IPS DF 19.7 (cell line): Measurements from ENCODE around the gene IFNGR1.
A peak's percentile ranks its signal among the peaks of the same experiment; 100 is the strongest.
"Not testable (repeated sequence)": the region's sequence is repeated elsewhere in the genome, so short reads cannot be mapped to it uniquely, and the experiment has no call there.

Source experiments
- DNase-seq: peaks from one replicate; pipeline ENCODE4 v3.0.0-alpha.2; 2013; ENCODE audit warnings: low read depth, low spot score

The IFNGR1 gene

DNA sequence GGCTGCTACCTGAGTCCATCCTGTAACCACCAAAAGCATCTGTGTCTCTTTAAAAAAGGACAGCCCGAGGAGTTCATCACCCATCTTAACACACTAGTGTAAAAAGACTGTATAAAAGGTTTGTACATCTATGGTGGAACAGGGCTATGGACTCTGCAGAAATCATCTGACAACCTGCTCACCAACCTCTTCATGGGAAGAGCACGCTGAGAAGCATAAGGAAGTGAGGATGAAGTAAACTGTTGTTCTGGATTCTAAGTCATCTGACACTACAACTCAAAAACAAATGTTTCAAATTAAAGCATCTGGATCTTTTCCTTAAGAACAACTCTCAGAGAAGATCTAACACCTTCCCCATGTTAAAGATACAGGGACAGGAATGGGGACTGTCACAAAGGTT is 5.4 kb downstream of the IFNGR1 start:
- DNase-seq = no peak

DNA sequence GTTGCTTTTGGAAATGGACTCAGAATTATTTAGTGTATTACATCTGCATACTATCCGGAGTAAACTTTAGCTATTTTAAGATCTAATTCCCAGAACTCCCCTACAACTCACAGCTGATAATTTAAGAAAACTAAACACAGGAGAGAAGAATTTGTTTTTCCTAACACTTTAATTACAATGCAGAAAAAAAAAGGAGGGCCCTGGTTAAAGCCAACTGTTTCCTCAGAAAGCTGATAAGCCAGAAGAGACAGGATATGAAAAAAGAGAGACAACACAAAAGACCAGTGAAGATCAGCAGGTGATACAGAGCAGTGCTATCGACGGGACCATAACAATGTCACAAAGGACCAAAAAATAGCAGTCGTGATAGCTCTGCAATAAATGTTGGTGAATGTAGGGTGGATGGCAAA is 5.8 kb downstream of the IFNGR1 start:
- no peak for DNase-seq

DNA sequence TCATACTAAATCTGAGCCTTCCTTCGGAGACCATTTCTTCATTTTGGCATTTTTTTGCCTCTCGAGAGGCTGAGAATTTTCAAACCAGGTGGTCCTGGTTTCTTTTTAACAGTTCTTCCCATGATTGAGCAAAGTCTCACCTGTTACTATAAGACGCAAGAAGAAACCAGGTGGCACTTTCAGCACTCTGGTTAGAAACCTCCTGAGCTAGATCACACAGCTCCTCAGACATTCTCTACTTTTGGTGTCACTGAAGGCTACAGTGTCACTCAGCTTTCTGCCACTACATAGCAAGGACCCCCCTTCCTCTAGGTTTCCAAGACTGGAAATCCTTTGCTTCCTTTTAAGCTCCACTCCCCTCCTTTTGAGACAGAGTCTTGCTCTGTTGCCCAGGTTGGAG is 7.3 kb downstream of the IFNGR1 start:
- no peak for DNase-seq

DNA sequence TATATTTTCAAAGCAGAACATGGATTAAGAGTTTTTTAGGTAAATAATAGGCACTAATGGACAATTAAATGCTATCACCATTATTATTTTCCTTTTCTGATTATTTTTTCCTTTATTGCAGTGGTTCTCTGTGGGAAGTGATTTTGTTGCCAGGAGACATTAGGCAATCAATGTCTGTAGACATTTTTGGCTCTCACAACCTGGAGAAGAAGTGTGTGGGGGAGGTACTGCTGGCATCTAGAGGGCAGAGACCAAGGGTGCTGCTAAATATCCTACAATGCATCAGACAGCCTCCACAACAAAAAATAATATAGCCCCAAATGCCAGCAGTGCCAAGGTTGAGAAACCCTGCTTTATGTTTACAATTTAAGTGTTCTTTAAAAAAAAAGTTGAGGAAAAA is 8.3 kb downstream of the IFNGR1 start:
- no peak for DNase-seq

DNA sequence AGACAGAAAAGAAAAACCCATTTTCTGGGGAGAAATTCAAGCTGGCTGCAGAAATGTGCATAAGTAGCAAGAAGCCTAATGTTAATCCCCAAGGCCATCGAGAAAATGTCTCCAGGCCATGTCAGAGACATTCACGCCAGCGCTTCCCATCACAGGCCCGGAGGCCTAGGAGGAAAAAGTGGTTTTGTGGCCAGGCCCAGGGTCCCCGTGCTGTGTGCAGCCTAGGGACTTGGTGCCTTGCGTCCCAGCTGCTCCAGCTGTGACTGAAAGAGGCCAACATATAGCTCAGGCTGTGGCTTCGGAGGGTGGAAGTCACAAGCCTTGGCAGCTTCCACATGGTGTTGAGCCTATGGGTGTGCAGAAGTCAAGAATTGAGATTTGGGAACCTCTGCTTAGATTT is 10.9 kb downstream of the IFNGR1 start:
- DNase-seq = no peak

DNA sequence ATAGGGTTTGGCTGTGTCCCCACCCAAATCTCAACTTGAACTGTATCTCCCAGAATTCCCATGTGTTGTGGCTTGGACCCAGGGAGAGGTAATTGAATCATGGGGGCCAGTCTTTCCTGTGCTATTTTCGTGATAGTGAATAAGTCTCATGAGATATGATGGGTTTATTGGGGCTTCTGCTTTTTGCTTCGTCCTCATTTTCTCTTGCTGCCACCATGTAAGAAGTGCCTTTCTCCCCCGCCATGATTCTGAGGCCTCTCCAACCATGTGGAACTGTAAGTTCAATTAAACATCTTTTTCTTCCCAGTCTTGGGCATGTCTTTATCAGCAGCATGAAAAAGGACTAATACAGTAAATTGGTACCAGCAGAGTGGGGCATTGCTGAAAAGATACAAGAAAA is 11.7 kb downstream of the IFNGR1 start:
- DNase-seq = not testable (repeated sequence)

DNA sequence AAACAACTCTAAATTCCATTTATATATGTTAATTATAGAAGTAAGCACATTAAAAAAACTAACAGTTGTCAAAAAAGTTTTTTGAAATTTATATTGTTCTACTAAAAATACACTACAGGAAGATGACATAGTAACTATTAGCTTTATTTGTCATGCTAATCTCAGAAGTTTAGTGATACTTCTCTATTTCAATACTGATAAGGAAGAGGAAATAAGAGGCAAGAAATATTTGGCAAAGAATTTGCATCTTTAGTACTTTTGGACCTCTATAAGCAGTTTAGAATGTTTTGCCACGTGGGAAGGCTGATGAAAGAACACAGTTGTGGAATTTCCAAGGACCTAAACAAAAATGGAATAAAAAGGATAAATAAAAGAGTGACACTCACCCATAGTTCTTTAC is 12.6 kb downstream of the IFNGR1 start:
- no peak for DNase-seq

DNA sequence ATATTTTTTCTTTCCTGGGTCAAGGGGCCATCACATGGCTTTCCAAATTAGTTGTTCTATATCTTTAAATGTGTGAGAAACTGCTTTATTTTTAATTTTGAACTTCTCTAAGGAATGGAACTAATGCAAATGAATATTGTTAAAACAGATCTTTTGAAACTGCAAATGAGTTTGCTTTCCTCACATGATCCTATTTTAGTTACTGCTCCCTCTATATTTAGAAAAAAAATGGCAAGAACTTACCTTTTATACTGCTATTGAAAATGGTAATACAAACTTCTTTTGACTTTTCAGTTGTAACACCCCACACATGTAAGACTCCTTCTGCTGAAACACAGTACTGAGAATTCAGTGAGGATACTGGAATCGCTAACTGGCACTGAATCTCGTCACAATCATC is 15.9 kb downstream of the IFNGR1 start:
- no peak for DNase-seq

DNA sequence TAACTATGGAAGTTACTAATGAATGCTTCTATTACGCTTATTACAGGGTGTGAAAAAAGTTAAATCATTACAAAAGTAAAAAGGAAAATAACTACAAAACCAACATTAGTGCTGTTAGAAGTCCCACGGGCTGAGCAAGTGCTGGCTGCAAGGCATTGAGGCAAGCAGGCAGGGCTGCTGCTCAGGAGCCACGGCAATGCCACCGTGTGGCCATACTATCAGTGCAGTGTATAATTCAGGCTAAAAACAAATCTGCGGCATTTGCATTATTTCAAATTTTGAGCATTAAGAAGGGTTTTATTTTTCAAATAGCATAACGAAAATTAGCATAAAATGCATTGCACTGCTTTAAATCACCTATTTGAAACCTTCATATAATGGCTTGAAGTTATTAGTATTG is 17.1 kb downstream of the IFNGR1 start:
- no peak for DNase-seq

DNA sequence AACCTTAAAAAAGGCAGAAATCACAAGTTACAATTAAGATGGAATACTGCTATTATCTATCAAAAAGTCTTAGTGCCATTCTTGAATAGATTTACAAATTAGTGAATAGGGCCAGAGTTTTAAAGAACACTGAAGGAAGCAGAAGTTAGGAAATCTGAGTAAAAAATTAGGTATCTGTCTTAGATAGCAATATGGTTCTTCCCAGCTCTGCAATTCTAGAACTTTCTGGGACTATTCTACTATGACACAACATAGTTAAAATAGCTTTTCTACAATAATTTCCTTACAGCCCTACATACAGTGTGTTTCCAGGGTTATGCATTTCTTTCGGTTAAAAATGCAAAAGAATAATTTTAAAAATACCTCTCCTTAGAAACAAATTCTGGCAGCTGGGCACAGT is 18.2 kb downstream of the IFNGR1 start:
- no peak for DNase-seq

DNA sequence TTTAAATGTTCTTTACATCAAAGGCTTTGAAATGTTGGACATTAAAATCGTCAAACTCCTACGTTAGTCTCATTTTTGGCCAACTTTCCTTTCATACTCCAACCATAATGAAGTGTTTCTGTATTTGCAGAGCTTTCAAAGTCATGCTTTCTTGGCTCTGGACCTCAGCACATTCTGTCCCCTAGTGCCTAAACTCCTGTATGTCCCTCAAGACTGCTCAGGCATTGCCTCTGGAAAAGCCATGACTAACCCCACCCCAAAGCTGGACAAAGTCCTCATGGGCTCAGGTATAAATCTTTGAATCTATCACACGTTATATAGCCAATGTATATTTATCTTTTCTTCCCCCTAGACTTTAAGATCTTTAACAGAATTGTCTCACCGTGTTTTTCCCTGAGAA is 18.9 kb downstream of the IFNGR1 start:
- no peak for DNase-seq

DNA sequence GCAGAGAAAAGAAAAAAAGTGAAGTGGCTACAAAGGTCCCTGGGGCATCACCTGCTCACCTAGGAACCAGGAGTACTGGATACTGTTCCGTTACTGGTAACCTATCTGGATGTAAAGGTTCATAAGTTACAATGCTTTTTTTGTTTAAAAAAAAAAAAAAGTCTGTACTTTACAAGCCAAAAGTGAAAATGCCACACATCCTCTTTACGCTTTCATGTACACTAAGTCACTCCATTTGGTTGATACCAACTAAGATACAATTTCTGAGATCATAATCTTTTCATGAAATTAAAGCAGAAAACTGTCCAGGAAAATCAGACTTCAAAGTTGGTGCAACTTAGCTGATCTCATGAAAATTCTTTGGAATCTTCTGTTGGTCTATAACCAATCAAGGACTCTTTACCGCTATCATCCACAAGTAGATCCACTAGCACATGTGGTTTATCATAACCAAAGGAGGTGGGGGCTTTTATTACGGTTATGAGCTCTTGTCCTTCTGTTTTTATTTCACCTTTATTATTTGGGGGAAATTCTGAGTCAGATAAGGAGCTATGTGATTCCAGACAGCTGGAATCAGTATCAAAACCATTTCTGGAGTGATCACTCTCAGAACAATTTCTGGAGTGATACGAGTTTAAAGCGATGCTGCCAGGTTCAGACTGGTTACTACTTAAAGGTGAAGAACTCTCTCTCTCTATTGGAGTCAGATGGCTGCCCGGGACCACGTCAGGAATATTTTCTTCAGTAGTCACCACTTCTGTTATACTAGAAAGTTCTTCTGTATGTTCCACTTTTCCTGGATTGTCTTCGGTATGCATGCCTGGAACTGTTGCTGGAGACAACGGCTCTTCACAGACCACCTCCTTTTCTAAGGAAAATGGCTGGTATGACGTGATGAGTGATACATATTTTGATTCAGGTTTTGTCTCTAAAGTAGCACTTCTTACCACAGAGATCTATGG is 21.2 kb downstream of the IFNGR1 start:
- no peak for DNase-seq

DNA sequence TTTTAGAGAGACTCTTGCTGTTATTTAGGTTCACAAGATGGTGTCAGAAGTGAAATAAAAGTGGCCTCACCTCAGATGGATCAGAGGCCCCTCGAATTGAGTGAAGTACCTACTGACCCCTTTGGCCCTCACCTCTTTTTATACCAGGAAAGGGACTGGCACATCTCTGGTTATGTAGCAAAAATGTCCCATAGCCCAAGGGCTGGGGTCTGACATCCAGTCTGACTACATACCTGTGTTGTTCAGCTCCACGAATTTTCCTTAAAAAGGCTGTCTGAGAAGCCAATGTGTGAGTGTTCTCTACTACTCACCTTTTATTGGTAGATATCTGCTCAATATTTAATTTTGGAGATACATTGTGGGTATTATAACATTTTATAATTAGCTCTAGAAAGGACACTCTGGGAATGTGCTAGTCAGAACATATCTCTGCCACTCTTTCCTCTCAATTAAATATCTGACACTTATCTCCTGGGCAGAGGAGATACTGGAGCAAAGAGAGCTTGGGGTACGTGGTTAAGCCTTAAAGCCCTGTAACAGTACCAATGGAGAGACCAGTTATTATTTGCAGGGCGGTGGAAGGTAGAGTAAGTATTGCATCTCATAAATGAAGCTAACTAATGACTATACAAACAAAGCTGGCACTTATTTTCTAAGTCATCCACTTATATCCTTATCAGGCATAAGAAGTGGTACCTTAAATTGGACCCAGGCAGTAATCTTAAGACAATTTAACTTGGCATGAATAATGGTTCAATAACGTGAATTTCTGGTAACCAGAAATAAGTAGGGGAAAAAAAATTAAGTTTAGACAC is 25.7 kb downstream of the IFNGR1 start:
- DNase-seq = no peak

DNA sequence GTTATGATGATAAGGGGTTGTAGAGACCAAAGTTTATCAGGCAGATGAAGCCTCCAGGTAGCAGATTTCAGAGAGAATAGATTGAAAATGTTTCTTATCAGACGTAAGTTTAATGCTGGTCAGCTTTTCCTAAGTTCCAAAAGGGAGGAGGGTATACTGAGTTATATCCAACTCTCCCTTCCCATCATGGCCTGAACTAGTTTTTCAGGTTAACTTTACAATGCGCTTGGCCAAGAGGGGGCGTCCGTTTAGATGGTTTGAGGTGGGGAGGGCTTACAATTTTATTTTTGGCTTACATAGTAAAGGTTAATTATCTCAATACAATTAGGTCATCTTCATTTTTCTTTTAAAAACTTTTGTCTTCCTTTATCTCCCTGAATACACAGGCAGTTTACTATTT is 26.4 kb downstream of the IFNGR1 start:
- no peak for DNase-seq

DNA sequence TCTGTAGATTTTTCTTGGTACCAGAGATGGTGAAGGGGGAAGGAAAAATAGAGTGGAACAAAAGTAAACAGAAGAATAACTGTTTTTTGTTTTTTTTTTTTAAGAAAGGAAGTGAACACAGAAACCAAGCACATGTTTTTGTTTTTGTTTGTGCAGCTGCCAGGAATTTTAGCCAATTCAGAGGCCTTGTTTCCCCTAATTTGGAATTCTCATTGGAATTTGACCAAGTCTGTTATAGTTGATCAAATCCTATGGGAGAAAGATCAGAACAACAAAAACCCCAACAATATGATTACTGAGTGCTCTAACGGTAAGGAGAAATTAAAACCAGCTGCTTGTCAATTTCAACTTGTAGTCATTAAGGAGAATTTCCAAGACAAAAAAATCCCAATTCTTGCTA is 27.5 kb downstream of the IFNGR1 start:
- no peak for DNase-seq

DNA sequence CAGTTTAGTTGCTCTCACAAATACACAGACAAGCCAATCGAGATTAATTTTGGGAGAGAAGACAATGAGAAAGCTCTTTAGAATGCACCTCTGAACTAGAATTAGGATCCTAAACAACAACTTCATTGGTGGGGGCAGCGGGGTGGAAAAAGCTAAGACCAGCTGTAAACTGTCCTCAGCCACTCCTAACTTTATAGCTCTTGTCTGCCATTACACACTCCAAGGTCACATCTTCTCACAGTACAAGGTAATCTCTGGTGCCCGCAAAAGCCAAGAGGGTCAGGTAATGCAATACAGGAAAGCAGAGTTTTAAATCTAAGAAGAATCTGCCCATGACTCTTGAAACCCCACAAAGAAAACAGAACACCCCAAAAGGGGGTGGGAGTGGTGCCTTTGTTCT is 27.9 kb downstream of the IFNGR1 start:
- DNase-seq = no peak

DNA sequence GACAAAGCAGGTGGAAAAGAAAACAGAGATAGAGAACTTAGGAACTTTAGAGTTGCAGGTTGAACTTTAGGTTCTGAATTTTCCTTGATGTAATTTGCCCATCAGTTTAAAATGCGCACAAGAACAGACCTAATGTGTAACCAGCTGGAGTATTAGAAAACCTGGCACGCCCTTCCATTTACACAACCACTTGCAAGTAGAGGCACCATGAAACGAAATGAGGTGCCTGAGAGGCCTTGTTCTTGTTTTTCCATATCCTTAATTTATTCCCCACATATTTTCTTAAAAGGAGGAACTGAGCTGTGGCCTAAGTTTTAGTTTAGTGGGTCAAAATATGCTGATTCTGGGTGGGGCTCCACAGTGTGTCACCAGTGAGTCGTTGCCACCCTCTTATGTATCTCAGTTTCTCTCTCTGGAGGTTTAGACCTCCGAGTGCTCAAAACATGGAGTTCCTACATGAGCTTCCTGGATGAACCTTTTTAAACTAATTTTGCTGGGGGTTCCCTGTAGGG is 28.5 kb downstream of the IFNGR1 start:
- DNase-seq = no peak

DNA sequence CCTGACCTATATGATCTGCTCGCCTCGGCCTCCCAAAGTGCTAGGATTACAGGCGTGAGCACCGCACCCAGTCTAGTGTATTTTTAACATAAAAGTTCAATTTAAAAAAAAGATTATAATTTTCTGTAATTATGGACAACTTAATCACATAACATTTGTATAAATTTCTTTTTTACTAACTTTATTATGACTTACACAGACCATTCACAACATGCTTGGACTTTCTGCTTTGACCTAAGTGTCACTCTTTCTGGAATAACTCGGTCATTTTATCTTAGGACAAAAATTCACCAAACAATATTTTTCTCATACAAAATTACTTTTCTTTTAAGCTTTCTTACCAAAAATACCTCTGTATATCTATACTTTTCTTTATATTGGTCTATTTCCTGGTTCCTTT is 30.3 kb downstream of the IFNGR1 start:
- DNase-seq = peak; percentile 47

DNA sequence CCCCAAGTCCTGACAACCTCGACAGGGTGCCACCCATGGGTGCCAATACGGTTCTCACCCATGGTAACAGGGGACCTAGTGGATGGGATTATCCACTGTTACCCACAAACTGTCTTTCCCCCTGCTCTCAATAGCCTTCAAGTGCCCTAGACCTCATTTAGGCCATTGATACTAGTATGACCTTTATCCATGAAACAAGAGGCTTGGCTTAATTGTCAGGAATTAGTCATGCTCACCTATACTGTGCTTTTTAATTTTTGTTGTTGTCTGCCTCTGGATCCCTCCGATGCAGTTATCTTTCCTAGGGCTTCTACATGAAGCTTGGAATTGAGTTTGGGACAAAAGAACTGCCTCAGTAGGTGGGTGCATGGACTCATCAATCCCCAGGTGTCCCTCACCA is 33.9 kb downstream of the IFNGR1 start:
- no peak for DNase-seq

DNA sequence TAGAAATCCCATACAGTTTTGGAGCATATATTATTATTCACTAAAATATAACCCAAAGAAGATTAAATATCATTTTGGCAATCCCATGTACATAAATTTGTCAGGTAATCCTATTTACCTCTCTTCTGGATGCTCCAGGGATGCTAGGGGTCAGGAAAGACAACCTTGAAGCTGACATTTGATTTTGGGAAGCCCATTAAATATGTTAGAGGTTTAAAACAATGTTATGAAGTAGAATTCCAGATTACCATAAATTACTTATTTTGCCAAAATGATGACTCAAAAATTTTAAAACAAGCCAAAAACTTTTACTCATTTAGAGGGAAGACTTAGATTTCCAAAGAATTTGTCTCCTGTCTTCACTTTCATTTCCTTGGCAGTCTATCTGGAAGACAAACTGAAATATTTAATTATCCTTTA is 36.5 kb downstream of the IFNGR1 start:
- no peak for DNase-seq

DNA sequence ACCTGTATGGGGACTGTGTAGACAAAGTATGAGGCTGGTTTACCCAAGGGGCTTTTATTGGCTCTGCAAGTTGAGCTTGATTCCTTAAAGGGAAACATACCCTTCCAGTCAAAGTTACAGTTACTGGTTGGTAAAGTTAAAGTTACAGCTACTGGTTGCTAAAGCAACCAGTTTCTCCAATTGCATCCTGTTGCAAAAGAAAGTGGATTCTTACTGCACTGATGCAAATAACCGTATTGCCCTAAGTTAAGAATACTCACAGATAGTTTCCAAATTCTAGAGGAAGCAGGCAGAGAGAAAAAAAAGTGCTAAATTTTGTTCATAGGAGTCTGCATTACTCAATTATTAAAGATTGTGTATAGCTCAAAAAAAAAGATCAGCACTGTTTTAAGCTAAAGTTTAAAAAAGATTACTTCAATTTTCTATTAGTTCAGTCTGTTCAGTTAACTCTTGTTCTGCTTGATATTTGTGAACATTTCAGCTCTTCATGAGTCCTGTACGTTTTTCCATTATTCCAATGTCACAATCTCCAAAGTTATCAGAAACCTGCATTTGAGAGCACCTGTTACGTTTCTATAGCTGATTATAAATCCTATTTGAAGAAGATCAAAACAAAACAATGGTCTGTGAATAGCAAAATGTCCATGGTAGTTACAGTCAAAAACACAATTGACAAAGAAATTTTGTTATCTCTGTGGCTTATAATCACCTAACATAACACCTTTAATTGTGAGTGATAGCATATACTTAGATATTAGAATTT is 37.1 kb downstream of the IFNGR1 start:
- no peak for DNase-seq

DNA sequence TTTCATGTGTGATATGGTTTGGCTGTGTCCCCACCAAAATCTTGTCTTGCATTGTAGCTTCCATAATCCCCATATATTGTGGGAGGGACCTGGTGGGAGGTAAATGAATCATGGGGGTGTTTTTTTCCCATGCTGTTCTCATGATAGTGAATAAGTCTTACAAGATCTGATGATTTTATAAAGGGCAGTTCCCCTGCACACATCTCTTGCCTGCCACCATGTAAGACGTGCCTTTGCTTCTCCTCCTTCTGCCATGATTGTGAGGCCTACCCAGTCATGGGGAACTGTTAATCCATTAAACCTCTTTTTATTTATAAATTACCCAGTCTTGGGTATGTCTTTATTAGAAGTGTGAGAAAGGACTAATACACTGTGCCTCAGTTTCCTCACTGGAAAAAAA is 41.6 kb downstream of the IFNGR1 start:
- DNase-seq = no peak
